Activated CD4-positive, alpha-beta T cell treated with anti-CD3 and anti-CD28 coated beads, Interleukin-2, amount 10 ng/mL, durations not matched to agents 7 days and 5 days (primary cell): ENCODE measurements around the gene LMBR1. TPM values are rescaled to one million over a fixed set of nuclear protein-coding genes. Genes with fewer than 3 reads are reported as not detected.

ENCODE experiments used
- CTCF ChIA-PET: fragments of 350-600 bp; sonication (Branson Sonifier 250); formaldehyde crosslinking; loops from one replicate; lab custom pipeline; 2021; ENCODE audit warnings: antibody characterized with exemption; lab: Charles Lee
- POLR2A ChIA-PET: fragments of 350-600 bp; sonication (Branson Sonifier 250); formaldehyde crosslinking; loops from one replicate; lab custom pipeline; 2021; ENCODE audit warnings: antibody characterized with exemption; lab: Charles Lee
- DNase-seq: peaks from one replicate; pipeline ENCODE4 v3.0.0-alpha.2; 2020
- H3K27ac Mint-ChIP-seq: one replicate; pipeline ENCODE4 v1.8.0; 2021; ENCODE audit warnings: mild to moderate bottlenecking, moderate library complexity, mixed read lengths
- H3K27me3 Mint-ChIP-seq: one replicate; pipeline ENCODE4 v1.8.0; 2021; ENCODE audit warnings: mixed read lengths
- H3K36me3 Mint-ChIP-seq: one replicate; pipeline ENCODE4 v1.8.0; 2021; ENCODE audit warnings: low read depth, mixed read lengths
- H3K4me1 Mint-ChIP-seq: one replicate; pipeline ENCODE4 v1.8.0; 2021; ENCODE audit warnings: mixed read lengths
- H3K4me3 Mint-ChIP-seq: one replicate; pipeline ENCODE4 v1.8.0; 2021; ENCODE audit warnings: mild to moderate bottlenecking, moderate library complexity, mixed read lengths
- H3K9me3 Mint-ChIP-seq: one replicate; pipeline ENCODE4 v1.8.0; 2021; ENCODE audit warnings: mixed read lengths
- total RNA-seq, 2 experiments: library from RNA; stranded (reverse); gene quantifications; one replicate each; pipeline ENCODE4 v1.2.3, GENCODE V29; 2021

LMBR1 gene
- total RNA-seq, 2 experiments from 2014 or later: 38.8 to 43.5 TPM

- POLR2A ChIA-PET: no interaction called here
- peaks cover 1% of the 10 kb centered on the region for H3K4me1 Mint-ChIP-seq
- H3K36me3 Mint-ChIP-seq: peaks cover 4% of the 10 kb centered on the region
- no peak overlapping the region for H3K27ac Mint-ChIP-seq
- no peak for DNase-seq
- H3K9me3 Mint-ChIP-seq: no peaks in the 10 kb centered on the region
- CTCF ChIA-PET: no interaction called here
- H3K27me3 Mint-ChIP-seq: no peaks in the 10 kb centered on the region
- H3K4me3 Mint-ChIP-seq: no peak overlapping the region
These were observed 212.7 kb downstream of the LMBR1 start for GRCh38 chr7:156680281-156680680.

- Mint-ChIP-seq H3K27me3 (no peaks in the 10 kb centered on the region), H3K36me3 (no peaks in the 10 kb centered on the region), H3K9me3 (no peaks in the 10 kb centered on the region), H3K4me1 (peaks cover 1% of the 10 kb centered on the region), H3K4me3 (no peak overlapping the region), H3K27ac (no peak overlapping the region)
- POLR2A ChIA-PET: no interaction called here
- DNase-seq: no peak
- CTCF ChIA-PET: interaction anchor here (0.7 kb wide), 1 partner anchor 106 kb away, joined by 3 read pairs; no protein-coding TSS in a partner anchor
These were observed 215.5 kb downstream of the LMBR1 start for GRCh38 chr7:156677374-156678054.

GRCh38 chr7:156676263-156676662, 216.7 kb downstream of the LMBR1 start:
- H3K27ac Mint-ChIP-seq: no peak overlapping the region
- H3K36me3 Mint-ChIP-seq: no peaks in the 10 kb centered on the region
- CTCF ChIA-PET: no interaction called here
- H3K9me3 Mint-ChIP-seq: no peaks in the 10 kb centered on the region
- H3K27me3 Mint-ChIP-seq: no peaks in the 10 kb centered on the region
- POLR2A ChIA-PET: no interaction called here
- H3K4me1 Mint-ChIP-seq: peaks cover 1% of the 10 kb centered on the region
- DNase-seq: no peak
- H3K4me3 Mint-ChIP-seq: no peak overlapping the region

GRCh38 chr7:156675721-156676120, 217.3 kb downstream of the LMBR1 start:
- CTCF ChIA-PET: interaction anchor here (0.9 to 1.1 kb wide), 2 partner anchors 11 to 18 kb away, joined by 3 read pairs; no protein-coding TSS in a partner anchor
- no peaks in the 10 kb centered on the region for H3K36me3 Mint-ChIP-seq

GRCh38 chr7:156673902-156674301, 219.1 kb downstream of the LMBR1 start:
- no peak for DNase-seq
- Mint-ChIP-seq H3K36me3 (no peaks in the 10 kb centered on the region), H3K27me3 (no peaks in the 10 kb centered on the region), H3K27ac (no peak overlapping the region), H3K9me3 (no peaks in the 10 kb centered on the region), H3K4me3 (no peak overlapping the region), H3K4me1 (no peaks in the 10 kb centered on the region)
- CTCF ChIA-PET: no interaction called here
- POLR2A ChIA-PET: no interaction called here

More at GRCh38 chr7:156675721-156676120, 217.3 kb downstream of the LMBR1 start:
- Mint-ChIP-seq H3K27ac (no peak overlapping the region), H3K4me1 (peaks cover 1% of the 10 kb centered on the region), H3K27me3 (no peaks in the 10 kb centered on the region), H3K4me3 (no peak overlapping the region), H3K9me3 (no peaks in the 10 kb centered on the region)
- no peak for DNase-seq
- POLR2A ChIA-PET: no interaction called here

- POLR2A ChIA-PET: no interaction called here
- H3K36me3 Mint-ChIP-seq: no peaks in the 10 kb centered on the region
- CTCF ChIA-PET: no interaction called here
- H3K9me3 Mint-ChIP-seq: no peaks in the 10 kb centered on the region
- no peaks in the 10 kb centered on the region for H3K4me1 Mint-ChIP-seq
- no peaks in the 10 kb centered on the region for H3K27me3 Mint-ChIP-seq
- no peak overlapping the region for H3K4me3 Mint-ChIP-seq
- no peak for DNase-seq
- H3K27ac Mint-ChIP-seq: no peak overlapping the region
These were observed 219.5 kb downstream of the LMBR1 start for GRCh38 chr7:156673454-156673853.

- Mint-ChIP-seq H3K4me1 (no peaks in the 10 kb centered on the region), H3K27ac (no peak overlapping the region), H3K9me3 (no peaks in the 10 kb centered on the region), H3K4me3 (no peak overlapping the region), H3K27me3 (no peaks in the 10 kb centered on the region), H3K36me3 (no peaks in the 10 kb centered on the region)
- no peak for DNase-seq
- ChIA-PET CTCF (no interaction called here), POLR2A (no interaction called here)
These were observed 223.8 kb downstream of the LMBR1 start for GRCh38 chr7:156669035-156669828.

DNA sequence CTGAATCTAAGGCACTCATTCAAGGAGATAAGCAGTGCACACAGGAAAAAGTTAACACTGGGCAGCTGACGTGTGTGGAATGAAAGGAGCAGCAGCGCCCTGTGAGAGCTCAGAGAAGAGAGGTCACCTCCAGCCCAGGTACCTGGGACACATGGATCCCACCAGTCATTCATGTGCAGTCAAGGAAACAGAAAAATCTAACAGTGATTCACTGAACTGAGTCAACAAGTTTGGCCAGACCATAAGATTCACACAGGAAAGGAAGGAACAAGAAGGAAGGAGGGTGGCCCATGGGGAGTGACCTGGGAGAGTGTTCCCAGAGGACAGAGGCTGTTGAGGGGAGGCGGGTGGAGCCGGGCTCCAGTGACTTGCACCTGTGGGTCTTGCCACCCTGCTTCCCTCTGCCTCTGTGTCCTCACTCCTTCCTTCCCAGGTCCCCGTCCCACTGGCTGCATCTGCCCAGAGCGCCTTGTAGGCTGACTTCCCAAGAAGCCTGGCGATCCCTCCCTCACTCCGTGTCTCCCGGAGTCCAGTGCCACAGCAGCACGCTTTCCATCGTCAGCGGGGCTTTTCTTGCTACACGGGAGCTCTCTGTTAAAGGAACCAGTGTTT, 224.7 kb downstream of the LMBR1 start:
- Mint-ChIP-seq H3K27me3 (no peaks in the 10 kb centered on the region), H3K4me1 (no peaks in the 10 kb centered on the region), H3K36me3 (no peaks in the 10 kb centered on the region), H3K27ac (no peak overlapping the region), H3K4me3 (no peak overlapping the region), H3K9me3 (no peaks in the 10 kb centered on the region)
- CTCF ChIA-PET: no interaction called here
- POLR2A ChIA-PET: no interaction called here
- DNase-seq: no peak

DNA sequence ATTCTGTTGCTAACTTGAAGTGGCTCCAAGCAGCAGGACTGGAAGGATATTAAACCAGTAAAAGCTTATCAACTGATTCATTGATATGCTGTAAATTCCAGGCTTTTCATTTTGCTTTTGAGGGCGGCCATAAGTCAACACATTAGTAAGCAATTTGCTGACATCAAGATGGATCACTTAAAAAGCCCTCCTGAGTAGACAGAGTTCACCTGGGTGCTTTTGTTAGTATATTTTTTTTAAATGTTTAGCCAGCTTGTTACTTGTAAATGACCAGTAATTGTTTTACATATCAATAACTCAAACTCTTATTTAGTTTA, 225.9 kb downstream of the LMBR1 start:
- H3K27me3 Mint-ChIP-seq: no peaks in the 10 kb centered on the region
- no peak overlapping the region for H3K4me3 Mint-ChIP-seq
- no peaks in the 10 kb centered on the region for H3K9me3 Mint-ChIP-seq
- no peak overlapping the region for H3K27ac Mint-ChIP-seq
- ChIA-PET CTCF (no interaction called here), POLR2A (no interaction called here)
- H3K4me1 Mint-ChIP-seq: no peaks in the 10 kb centered on the region
- no peaks in the 10 kb centered on the region for H3K36me3 Mint-ChIP-seq
- no peak for DNase-seq

DNA sequence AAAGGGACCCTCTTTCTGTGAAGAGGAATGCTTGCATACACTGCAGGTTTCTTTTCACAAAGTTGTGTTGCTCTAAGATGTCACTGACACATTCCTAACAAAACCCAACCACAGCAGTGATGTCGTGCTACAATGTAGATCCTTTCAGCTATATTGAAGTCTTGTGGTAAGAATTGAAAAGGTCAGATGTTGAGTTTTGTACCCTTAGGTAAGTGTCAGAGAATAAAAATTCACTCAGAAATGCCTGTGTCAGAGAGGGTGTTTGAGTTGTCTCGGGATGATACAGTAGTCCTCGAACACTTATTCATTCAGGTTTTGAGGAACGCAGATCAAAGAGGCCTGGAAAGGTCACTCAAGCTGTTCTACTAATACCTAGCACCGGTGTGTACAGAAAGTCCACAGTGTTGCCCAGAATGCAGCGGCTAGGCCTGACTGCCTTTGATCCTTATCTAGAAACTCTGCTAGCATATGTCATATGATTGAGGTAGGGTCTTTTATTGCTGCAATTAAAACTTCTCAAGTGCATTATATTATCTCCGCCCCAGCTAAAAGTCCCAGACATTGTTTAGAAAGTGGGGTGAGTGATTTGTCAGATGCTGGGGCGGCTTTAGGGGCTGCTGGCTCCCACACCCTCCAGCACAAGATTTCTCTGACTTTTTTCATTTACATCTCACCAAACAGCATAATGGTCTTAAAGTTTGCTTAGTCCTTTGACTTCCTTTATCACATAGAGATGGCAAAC, 226.4 kb downstream of the LMBR1 start:
- Mint-ChIP-seq H3K27me3 (no peaks in the 10 kb centered on the region), H3K4me3 (no peak overlapping the region), H3K9me3 (no peaks in the 10 kb centered on the region), H3K36me3 (no peaks in the 10 kb centered on the region), H3K27ac (no peak overlapping the region), H3K4me1 (no peaks in the 10 kb centered on the region)
- ChIA-PET CTCF (no interaction called here), POLR2A (no interaction called here)
- DNase-seq: no peak

DNA sequence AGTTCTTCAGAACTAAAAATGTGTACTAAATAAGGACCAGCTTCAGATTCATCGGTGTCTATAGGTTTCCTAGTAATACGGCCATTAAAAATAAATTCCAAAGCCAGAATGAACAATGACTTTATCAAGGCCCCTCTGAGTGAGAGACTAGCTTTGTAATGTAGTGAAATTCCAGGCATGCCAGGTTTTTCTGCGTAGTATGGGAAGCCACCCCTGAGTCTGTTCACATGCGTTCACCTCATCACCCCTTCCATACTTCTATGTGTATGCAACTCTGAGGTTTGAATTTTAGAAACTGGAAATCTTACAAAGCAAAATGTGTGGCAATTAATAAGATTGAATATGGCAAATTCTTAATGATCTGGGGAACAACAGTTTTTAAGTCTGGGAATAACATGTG, 227.9 kb downstream of the LMBR1 start:
- H3K4me1 Mint-ChIP-seq: no peaks in the 10 kb centered on the region
- DNase-seq: no peak
- no peak overlapping the region for H3K27ac Mint-ChIP-seq
- no peaks in the 10 kb centered on the region for H3K9me3 Mint-ChIP-seq
- ChIA-PET POLR2A (interaction anchor here (0.7 kb wide), 1 partner anchor 30 kb away, joined by 3 read pairs; no protein-coding TSS in a partner anchor), CTCF (no interaction called here)
- peaks cover 4% of the 10 kb centered on the region for H3K27me3 Mint-ChIP-seq
- no peaks in the 10 kb centered on the region for H3K36me3 Mint-ChIP-seq
- no peak overlapping the region for H3K4me3 Mint-ChIP-seq

DNA sequence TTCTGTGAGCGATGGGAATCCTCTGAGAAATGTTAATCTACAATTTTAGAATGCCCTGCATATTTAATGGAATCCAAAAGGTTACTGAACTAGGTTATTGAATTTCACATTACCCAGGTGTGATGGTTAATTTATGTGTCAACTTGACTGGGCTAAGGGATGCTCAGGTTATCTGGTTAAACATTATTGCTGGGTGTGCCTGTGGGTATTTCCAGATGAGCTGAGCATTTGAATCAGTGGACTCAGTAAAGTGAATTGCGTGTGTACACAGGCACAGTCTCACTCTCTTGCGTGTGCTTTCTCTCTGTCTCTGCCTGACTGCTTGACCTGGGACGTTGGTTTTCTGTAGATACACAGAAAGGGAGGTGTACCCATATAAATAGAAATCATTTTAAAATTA, 230.7 kb downstream of the LMBR1 start:
- Mint-ChIP-seq H3K27me3 (peaks cover 8% of the 10 kb centered on the region), H3K36me3 (no peaks in the 10 kb centered on the region), H3K4me3 (no peak overlapping the region), H3K4me1 (no peaks in the 10 kb centered on the region), H3K27ac (no peak overlapping the region), H3K9me3 (no peaks in the 10 kb centered on the region)
- ChIA-PET POLR2A (no interaction called here), CTCF (no interaction called here)
- DNase-seq: no peak

DNA sequence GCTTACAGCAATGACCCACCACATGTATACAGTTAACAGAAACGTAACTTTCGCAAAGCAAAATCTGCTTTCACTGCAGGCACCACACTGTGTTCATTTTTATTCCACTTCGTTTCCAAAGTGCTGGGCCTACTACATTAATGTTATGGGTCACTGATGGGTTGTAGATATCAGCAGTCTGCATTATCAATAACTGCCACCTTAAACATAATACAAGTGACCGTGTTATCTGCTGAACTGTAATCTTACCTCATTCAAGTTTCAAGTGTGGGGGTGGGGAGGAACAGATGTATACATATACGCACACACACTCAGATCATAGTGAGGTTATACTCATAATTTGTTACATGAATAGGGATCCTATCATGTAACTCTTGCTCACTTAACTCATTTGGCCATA, 231.3 kb downstream of the LMBR1 start:
- Mint-ChIP-seq H3K27me3 (peaks cover 8% of the 10 kb centered on the region), H3K4me3 (no peak overlapping the region), H3K9me3 (no peaks in the 10 kb centered on the region), H3K36me3 (no peaks in the 10 kb centered on the region), H3K27ac (no peak overlapping the region), H3K4me1 (no peaks in the 10 kb centered on the region)
- CTCF ChIA-PET: no interaction called here
- DNase-seq: no peak
- POLR2A ChIA-PET: no interaction called here
